HEK293T (cell line): ENCODE measurements around the gene POSTN.

Source experiments
- ARNT ChIP-seq: fragments of 450-650 bp; IDR thresholded peaks from 2 replicates; pipeline ENCODE4 v1.6.1; 2017; ENCODE audit warnings: mild to moderate bottlenecking
- BHLHE40 ChIP-seq: fragments of 450-650 bp; IDR thresholded peaks from 2 replicates; pipeline ENCODE4 v1.6.1; 2016; ENCODE audit warnings: mild to moderate bottlenecking, moderate library complexity, borderline replicate concordance
- ELF4 ChIP-seq: fragments of 450-650 bp; IDR thresholded peaks from 2 replicates; pipeline ENCODE4 v1.6.1; 2017; ENCODE audit warnings: antibody characterized with exemption
- FOXA1 ChIP-seq: fragments of 450-650 bp; IDR thresholded peaks from 2 replicates; pipeline ENCODE4 v1.6.1; 2016; ENCODE audit warnings: mild to moderate bottlenecking
- FOXK2 ChIP-seq: fragments of 450-650 bp; IDR thresholded peaks from 2 replicates; pipeline ENCODE4 v1.6.1; 2016; ENCODE audit warnings: mild to moderate bottlenecking
- FOXM1 ChIP-seq: fragments of 450-650 bp; IDR thresholded peaks from 2 replicates; pipeline ENCODE4 v1.6.1; 2017; ENCODE audit warnings: mild to moderate bottlenecking, borderline replicate concordance
- HDGF ChIP-seq: fragments of 450-650 bp; IDR thresholded peaks from 2 replicates; pipeline ENCODE4 v1.6.1; 2017; ENCODE audit warnings: antibody characterized with exemption, borderline replicate concordance
- L3MBTL2 ChIP-seq: fragments of 450-650 bp; conservative IDR thresholded peaks from 2 replicates; pipeline ENCODE4 v1.6.1; 2016; ENCODE audit warnings: mild to moderate bottlenecking
- LEF1 ChIP-seq: fragments of 450-650 bp; IDR thresholded peaks from 2 replicates; pipeline ENCODE4 v1.6.1; 2017; ENCODE audit warnings: mild to moderate bottlenecking, borderline replicate concordance
- PKNOX1 ChIP-seq: fragments of 450-650 bp; IDR thresholded peaks from 2 replicates; pipeline ENCODE4 v1.6.1; 2016
- SP1 ChIP-seq: fragments of 450-650 bp; IDR thresholded peaks from 2 replicates; pipeline ENCODE4 v1.6.1; 2017
- SUZ12 ChIP-seq: fragments of 450-650 bp; IDR thresholded peaks from 2 replicates; pipeline ENCODE4 v1.6.1; 2016; ENCODE audit warnings: mild to moderate bottlenecking
- TARDBP ChIP-seq: fragments of 450-650 bp; IDR thresholded peaks from 2 replicates; pipeline ENCODE4 v1.6.1; 2016
- ZNF384 ChIP-seq: fragments of 450-650 bp; IDR thresholded peaks from 2 replicates; pipeline ENCODE4 v1.6.1; 2016

- no peak for TF ChIP-seq PKNOX1
- TF ChIP-seq SUZ12: no peak
- no peak for TF ChIP-seq HDGF
- no peak for TF ChIP-seq FOXA1
- no peak for TF ChIP-seq L3MBTL2
- TF ChIP-seq SP1: no peak
- TF ChIP-seq ELF4: no peak
- TF ChIP-seq BHLHE40: no peak
- no peak for TF ChIP-seq FOXM1
- no peak for TF ChIP-seq LEF1
- no peak for TF ChIP-seq ARNT
- no peak for TF ChIP-seq TARDBP
- no peak for TF ChIP-seq FOXK2
- TF ChIP-seq ZNF384: no peak
These were observed 1.0 kb downstream of the POSTN start for GRCh38 chr13:37597477-37598025.
